ENCODE measurements around the gene RASSF4.
A peak's percentile ranks its signal among the peaks of the same experiment; 100 is the strongest.

Gene RASSF4

GRCh38 chr10:44963772-44964633 lies 4.4 kb downstream of the RASSF4 start:
- DNase-seq, result peak; percentile 93 to 95

- no peak for DNase-seq
Measured at GRCh38 chr10:44965104-44965503, 5.5 kb downstream of the RASSF4 start.

GRCh38 chr10:44965651-44966097 lies 6.1 kb downstream of the RASSF4 start:
- no peak for DNase-seq

- no peak for DNase-seq
Measured at GRCh38 chr10:44966129-44966815, 6.7 kb downstream of the RASSF4 start.

- DNase-seq, result no peak
Measured at GRCh38 chr10:44966816-44967509, 7.4 kb downstream of the RASSF4 start.

GRCh38 chr10:44967616-44968015 lies 8.0 kb downstream of the RASSF4 start:
- DNase-seq, result no peak

GRCh38 chr10:44968091-44968490 lies 8.5 kb downstream of the RASSF4 start:
- peak in 1 of 2 donors; percentile 52 for DNase-seq

- DNase-seq, result no peak
Measured at GRCh38 chr10:44968500-44969400, 9.1 kb downstream of the RASSF4 start.

- DNase-seq, result no peak
Measured at GRCh38 chr10:44969854-44970253, 10.3 kb downstream of the RASSF4 start.

- DNase-seq, result no peak
Measured at GRCh38 chr10:44970812-44971395, 11.3 kb downstream of the RASSF4 start.

- no peak for DNase-seq
Measured at GRCh38 chr10:44971434-44971833, 11.8 kb downstream of the RASSF4 start.

- DNase-seq, result no peak
Measured at GRCh38 chr10:44971935-44972757, 12.5 kb downstream of the RASSF4 start.

GRCh38 chr10:44972874-44973306 lies 13.3 kb downstream of the RASSF4 start:
- no peak for DNase-seq

- DNase-seq, result no peak
Measured at GRCh38 chr10:44973323-44974081, 13.9 kb downstream of the RASSF4 start.

GRCh38 chr10:44974082-44974627 lies 14.6 kb downstream of the RASSF4 start:
- no peak for DNase-seq

GRCh38 chr10:44974628-44975430 lies 15.2 kb downstream of the RASSF4 start:
- DNase-seq, result peak; percentile 61 to 66

GRCh38 chr10:44975431-44976331 lies 16.1 kb downstream of the RASSF4 start:
- no peak for DNase-seq

Measured in hippocampal formation (tissue), 2 donors.